HepG2 (cell line): Measurements from ENCODE around the gene LAMTOR2. TPM values are rescaled to one million over a fixed set of nuclear protein-coding genes. Genes with fewer than 3 reads are reported as not detected.
A peak's percentile ranks its signal among the peaks of the same experiment; 100 is the strongest.

Source experiments
- ARID2 ChIP-seq: sonication (generic); formaldehyde crosslinking; IDR thresholded peaks from 2 replicates; pipeline ENCODE4 v1.8.1; 2022; ENCODE audit warnings: mild to moderate bottlenecking, missing genetic modification reagents, borderline replicate concordance
- ATF3 ChIP-seq: sonication (generic); formaldehyde crosslinking; IDR thresholded peaks from 2 replicates; pipeline ENCODE4 v1.4.0; 2020; ENCODE audit warnings: missing genetic modification reagents
- CEBPB ChIP-seq: IDR thresholded peaks from 2 replicates; pipeline ENCODE4 v1.6.1; 2011; ENCODE audit warnings: low read depth, low read length, improper control_type of control experiment, borderline replicate concordance
- ESRRA ChIP-seq: sonication (generic); formaldehyde crosslinking; IDR thresholded peaks from 2 replicates; pipeline ENCODE4 v1.5.1; 2020; ENCODE audit warnings: mild to moderate bottlenecking, low read depth, missing genetic modification reagents
- FOXC1 ChIP-seq: sonication (generic); formaldehyde crosslinking; IDR thresholded peaks from 2 replicates; pipeline ENCODE4 v1.8.0; 2022; ENCODE audit warnings: mild to moderate bottlenecking, missing genetic modification reagents, borderline replicate concordance
- HES4 ChIP-seq: sonication (generic); formaldehyde crosslinking; IDR thresholded peaks from 2 replicates; pipeline ENCODE4 v1.9.0; 2021; ENCODE audit warnings: mild to moderate bottlenecking, missing genetic modification reagents, borderline replicate concordance
- IKZF5 ChIP-seq: IDR thresholded peaks from 2 replicates; pipeline ENCODE4 v1.6.1; 2018; ENCODE audit warnings: missing genetic modification reagents, mild to moderate bottlenecking, missing compliant biosample characterization
- IRF9 ChIP-seq: sonication (generic); formaldehyde crosslinking; IDR thresholded peaks from 2 replicates; pipeline ENCODE4 v1.8.0; 2022; ENCODE audit warnings: missing genetic modification reagents, mild to moderate bottlenecking, borderline replicate concordance
- KDM1A ChIP-seq: IDR thresholded peaks from 2 replicates; pipeline ENCODE4 v1.6.1; 2016; ENCODE audit warnings: missing compliant biosample characterization
- KLF9 ChIP-seq: IDR thresholded peaks from 2 replicates; pipeline ENCODE4 v1.6.1; 2016; ENCODE audit warnings: low read depth
- LCORL ChIP-seq, 2 experiments: fragments of 450-650 bp in 1 of 2; sonication (generic) in 1 of 2; formaldehyde crosslinking in 1 of 2; IDR thresholded peaks; 2 replicates each; pipeline versions ENCODE4 v1.5.0 to v1.6.1; 2017 to 2020; ENCODE audit warnings: antibody characterized with exemption in 1 of 2, missing genetic modification reagents in 1 of 2
- MTA1 ChIP-seq: sonication (generic); formaldehyde crosslinking; IDR thresholded peaks from 2 replicates; pipeline ENCODE4 v1.4.0; 2020; ENCODE audit warnings: missing genetic modification reagents, mild to moderate bottlenecking, borderline replicate concordance
- POGZ ChIP-seq: sonication (generic); formaldehyde crosslinking; IDR thresholded peaks from 2 replicates; pipeline ENCODE4 v1.4.0; 2020; ENCODE audit warnings: mild to moderate bottlenecking, missing genetic modification reagents
- RCOR2 ChIP-seq: IDR thresholded peaks from 2 replicates; pipeline ENCODE4 v1.6.1; 2016; ENCODE audit warnings: missing biosample characterization, missing genetic modification reagents
- SAFB2 ChIP-seq: sonication (generic); formaldehyde crosslinking; IDR thresholded peaks from 2 replicates; pipeline ENCODE4 v1.5.1; 2020; ENCODE audit warnings: missing genetic modification reagents, low read depth, mild to moderate bottlenecking, borderline replicate concordance
- SATB2 ChIP-seq: sonication (generic); formaldehyde crosslinking; IDR thresholded peaks from 2 replicates; pipeline ENCODE4 v1.5.0; 2020; ENCODE audit warnings: missing genetic modification reagents
- SRSF4 ChIP-seq: fragments of 200-400 bp; formaldehyde crosslinking; IDR thresholded peaks from one replicate; pipeline ENCODE4 v1.6.1; 2018; ENCODE audit warnings: mild to moderate bottlenecking, low read depth, low read length, moderate library complexity; ENCODE audit not compliant: poor library complexity, severe bottlenecking
- SRY ChIP-seq: sonication (generic); formaldehyde crosslinking; IDR thresholded peaks from 2 replicates; pipeline ENCODE4 v1.8.0; 2022; ENCODE audit warnings: mild to moderate bottlenecking, missing genetic modification reagents
- SUZ12 ChIP-seq: fragments of 150-350 bp; IDR thresholded peaks from 2 replicates; pipeline ENCODE4 v1.6.1; 2014; ENCODE audit warnings: low read depth, low read length
- SYNCRIP ChIP-seq: fragments of 200-400 bp; formaldehyde crosslinking; IDR thresholded peaks from 2 replicates; pipeline ENCODE4 v1.6.1; 2018; ENCODE audit warnings: mild to moderate bottlenecking, low read depth, low read length; ENCODE audit not compliant: insufficient read depth
- TARDBP ChIP-seq: sonication (generic); formaldehyde crosslinking; IDR thresholded peaks from 2 replicates; pipeline ENCODE4 v1.8.0; 2022; ENCODE audit warnings: mild to moderate bottlenecking, missing genetic modification reagents
- THRA ChIP-seq: sonication (generic); formaldehyde crosslinking; IDR thresholded peaks from 2 replicates; pipeline ENCODE4 v1.4.0; 2020; ENCODE audit warnings: missing genetic modification reagents, borderline replicate concordance
- XRCC5 ChIP-seq: fragments of 200-400 bp; formaldehyde crosslinking; optimal IDR thresholded peaks from 2 replicates; pipeline ENCODE3; 2017; ENCODE audit warnings: mild to moderate bottlenecking, low read length
- ZFP41 ChIP-seq: sonication (generic); formaldehyde crosslinking; IDR thresholded peaks from 2 replicates; pipeline ENCODE4 v1.4.0; 2020; ENCODE audit warnings: mild to moderate bottlenecking, missing genetic modification reagents, borderline replicate concordance
- ZIK1 ChIP-seq: sonication (generic); formaldehyde crosslinking; IDR thresholded peaks from 2 replicates; pipeline ENCODE4 v1.5.0; 2020; ENCODE audit warnings: mild to moderate bottlenecking, low read depth, missing genetic modification reagents, borderline replicate concordance
- ZKSCAN5 ChIP-seq: sonication (generic); formaldehyde crosslinking; IDR thresholded peaks from 2 replicates; pipeline ENCODE4 v1.5.1; 2020; ENCODE audit warnings: mild to moderate bottlenecking, missing genetic modification reagents
- ZMYM2 ChIP-seq: sonication (generic); formaldehyde crosslinking; IDR thresholded peaks from 2 replicates; pipeline ENCODE4 v1.8.0; 2022; ENCODE audit warnings: mild to moderate bottlenecking, missing genetic modification reagents
- ZNF143 ChIP-seq: sonication (generic); formaldehyde crosslinking; IDR thresholded peaks from 2 replicates; pipeline ENCODE4 v1.4.0; 2020; ENCODE audit warnings: missing genetic modification reagents
- ZNF510 ChIP-seq: sonication (generic); formaldehyde crosslinking; IDR thresholded peaks from 2 replicates; pipeline ENCODE4 v1.4.0; 2020; ENCODE audit warnings: low read depth, mild to moderate bottlenecking, missing genetic modification reagents
- ZNF572 ChIP-seq: sonication (generic); formaldehyde crosslinking; IDR thresholded peaks from 2 replicates; pipeline ENCODE4 v1.5.1; 2020; ENCODE audit warnings: mild to moderate bottlenecking, missing genetic modification reagents
- polyA plus RNA-seq, 8 experiments: library from polyadenylated mRNA; depleted of rRNA in 3 of 8; stranded (reverse) in 7 of 8; unstranded in 1 of 8; fragments of >200 nt; fragmentation: Illumina TruSeq in 4 of 8; extraction: Trizol in 4 of 8; gene quantifications; 2 replicates each; pipeline versions ENCODE4 v1.2.1 to v1.2.3, GENCODE V29; 2011 to 2016; ENCODE audit warnings: low read depth in 4 of 8, missing spikeins in 1 of 8, mixed read lengths in 1 of 8; ENCODE audit not compliant: insufficient read depth in 1 of 8
- total RNA-seq, 5 experiments: library from RNA; depleted of rRNA; stranded (reverse); fragments of >200 nt; fragmentation: Illumina TruSeq; extraction: Trizol; gene quantifications; 2 replicates each; pipeline ENCODE4 v1.2.3, GENCODE V29; 2016; ENCODE audit warnings: low read depth in 1 of 5

The LAMTOR2 gene
- total and polyA plus RNA-seq, 2 of the 13 experiments (the other 11 are each of a cell fraction or from before 2014, with no cell fraction given), result 36.5 to 66.4 TPM

- TF ChIP-seq SAFB2 (CRISPR knock-in tag) (no peak), FOXC1 (CRISPR knock-in tag) (no peak), SRSF4 (no peak), HES4 (no peak), TARDBP (no peak), KDM1A (peak; percentile 61; the same call in 1 of the 2 replicates), ZKSCAN5 (no peak), SATB2 (no peak), SRY (no peak), ZNF143 (CRISPR knock-in tag) (no peak), POGZ (CRISPR knock-in tag) (no peak), ZFP41 (CRISPR knock-in tag) (no peak), IRF9 (CRISPR knock-in tag) (no peak), IKZF5 (CRISPR knock-in tag) (no peak), SYNCRIP (no peak), MTA1 (no peak), RCOR2 (peak; percentile 18; the same call in 1 of the 2 replicates), XRCC5 (no peak), ATF3 (CRISPR knock-in tag) (no peak), ARID2 (CRISPR knock-in tag) (no peak), ESRRA (no peak), ZNF510 (no peak), LCORL (IDR thresholded peaks at IDR 0.05) (no peak), LCORL (CRISPR knock-in tag; IDR thresholded peaks at IDR 0.05) (no peak), CEBPB (peak; percentile 44; the same call in 1 of the 2 replicates), THRA (CRISPR knock-in tag) (no peak), KLF9 (no peak), ZNF572 (CRISPR knock-in tag) (no peak), ZMYM2 (CRISPR knock-in tag) (0 out of 2 replicates have a peak, but pooled peaks have one; percentile 42), ZIK1 (CRISPR knock-in tag) (no peak), SUZ12 (no peak)
Measured at GRCh38 chr1:156099282-156099681, 44.7 kb downstream of the LAMTOR2 start (continued).
